Measurements from ENCODE around the gene STARD7.

Gene STARD7

GRCh38 chr2:96195410-96196066 lies 13.1 kb downstream of the STARD7 start:
- DNase-seq, result no peak

DNA sequence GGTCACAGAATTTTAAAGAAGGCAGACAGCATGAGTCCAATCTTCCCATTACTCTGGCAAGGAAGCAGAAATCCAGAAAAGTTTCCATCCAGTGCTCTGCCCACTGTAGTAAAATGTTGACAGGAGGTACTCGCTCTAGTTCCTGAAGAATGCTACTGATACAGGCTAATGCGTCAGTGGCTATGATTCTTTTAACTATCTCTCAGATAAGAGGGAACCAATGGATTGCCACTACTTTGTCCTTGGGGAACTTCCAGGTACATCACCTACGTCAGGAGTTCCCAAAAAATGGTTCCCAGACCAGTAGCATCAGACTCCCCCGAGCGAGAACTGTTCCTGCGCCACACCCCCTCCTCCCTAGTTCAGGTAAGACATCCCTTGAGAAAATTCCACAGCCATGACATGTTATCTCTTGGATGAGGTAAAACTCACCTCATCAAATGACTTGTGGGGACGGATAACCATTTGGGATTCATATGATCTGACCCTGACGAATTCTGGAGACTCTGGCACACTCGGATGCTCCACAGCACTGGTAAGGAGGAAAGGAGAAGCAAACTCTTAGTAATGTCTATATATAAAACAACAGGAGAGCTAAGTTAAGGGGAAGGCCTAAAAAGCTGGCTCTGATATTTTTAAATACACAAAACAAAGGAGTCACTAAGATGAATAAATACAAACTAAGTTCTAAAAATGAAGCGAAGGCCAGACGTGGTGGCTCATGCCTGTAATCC lies 16.5 kb downstream of the STARD7 start:
- no peak for DNase-seq

DNA sequence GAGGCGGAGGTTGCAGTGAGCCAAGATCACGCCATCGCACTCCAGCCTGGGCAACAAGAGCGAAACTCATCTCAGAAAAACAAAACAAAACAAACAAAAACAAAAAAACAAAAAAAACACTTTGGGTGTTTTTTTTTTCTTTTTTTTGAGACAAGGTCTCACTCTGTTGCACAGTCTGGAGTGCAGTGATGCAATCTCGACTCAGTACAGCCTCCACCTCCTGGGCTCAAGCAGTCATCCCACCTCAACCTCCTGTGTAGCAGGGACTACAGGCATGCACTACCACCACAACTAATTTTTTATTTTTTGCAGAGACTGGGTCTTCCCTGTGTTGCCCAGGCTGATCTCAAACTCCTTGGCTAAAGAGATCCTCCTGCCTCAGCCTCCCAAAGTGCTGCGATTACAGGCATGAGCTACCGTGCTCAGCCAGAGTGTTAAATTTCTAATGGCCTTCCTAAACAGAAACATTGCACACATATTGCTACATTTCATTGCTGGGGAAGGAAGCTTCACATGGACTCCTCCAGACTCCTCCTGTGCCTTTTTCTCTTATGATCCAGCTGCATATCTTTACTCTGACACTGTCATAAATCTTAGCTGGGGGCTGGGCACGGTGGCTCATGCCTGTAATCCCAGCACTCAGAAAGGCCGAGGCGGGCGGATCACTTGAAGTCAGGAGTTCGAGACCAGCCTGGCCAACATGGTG lies 19.7 kb downstream of the STARD7 start:
- DNase-seq, result no peak

DNA sequence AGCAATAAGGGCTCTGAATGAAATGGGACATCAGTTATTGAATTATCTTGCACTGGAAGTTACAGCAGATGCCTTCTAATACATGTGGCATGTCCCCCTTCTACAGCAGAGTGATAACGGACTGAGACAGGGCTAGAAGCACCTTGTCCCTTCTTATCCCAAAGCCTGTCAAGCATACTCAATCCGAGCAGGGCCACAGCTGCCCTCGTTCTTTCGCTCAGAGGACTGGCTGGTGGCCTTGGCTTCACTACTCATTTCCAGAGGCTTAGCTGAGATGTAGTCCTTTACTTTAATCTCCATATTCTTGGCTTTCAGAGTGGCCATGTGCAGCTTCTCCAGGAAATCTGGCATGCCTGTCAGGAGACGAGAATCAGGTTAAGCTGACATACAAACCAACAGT lies 22.1 kb downstream of the STARD7 start:
- DNase-seq, result no peak

- no peak for DNase-seq
Measured at GRCh38 chr2:96185516-96185915, 23.1 kb downstream of the STARD7 start.

- DNase-seq, result no peak
Measured at GRCh38 chr2:96184989-96185388, 23.6 kb downstream of the STARD7 start.

GRCh38 chr2:96184188-96184587 lies 24.4 kb downstream of the STARD7 start:
- no peak for DNase-seq

DNA sequence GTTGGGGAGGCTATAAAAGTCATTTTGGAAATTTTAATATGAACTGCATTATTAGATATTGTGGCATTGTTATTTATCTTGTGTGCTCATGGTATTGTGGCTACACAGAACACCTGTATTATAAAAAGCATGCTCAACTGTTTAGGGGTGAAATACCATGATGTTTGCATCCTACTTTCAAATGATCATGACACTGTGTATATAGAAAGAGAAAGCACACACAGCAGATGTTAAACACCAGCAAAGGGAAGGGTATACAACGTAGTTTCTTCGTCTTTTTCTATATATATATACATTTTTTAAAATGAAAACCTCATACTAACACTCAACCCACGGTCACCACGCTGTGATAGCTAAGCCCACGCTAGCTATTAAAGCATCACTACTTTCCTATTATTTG lies 27.1 kb downstream of the STARD7 start:
- no peak for DNase-seq

GRCh38 chr2:96180521-96180920 lies 28.1 kb downstream of the STARD7 start:
- DNase-seq, result no peak

GRCh38 chr2:96180002-96180401 lies 28.6 kb downstream of the STARD7 start:
- no peak for DNase-seq

- no peak for DNase-seq
Measured at GRCh38 chr2:96176661-96177060, 32.0 kb downstream of the STARD7 start.

- DNase-seq, result no peak
Measured at GRCh38 chr2:96175951-96176350, 32.7 kb downstream of the STARD7 start.

DNA sequence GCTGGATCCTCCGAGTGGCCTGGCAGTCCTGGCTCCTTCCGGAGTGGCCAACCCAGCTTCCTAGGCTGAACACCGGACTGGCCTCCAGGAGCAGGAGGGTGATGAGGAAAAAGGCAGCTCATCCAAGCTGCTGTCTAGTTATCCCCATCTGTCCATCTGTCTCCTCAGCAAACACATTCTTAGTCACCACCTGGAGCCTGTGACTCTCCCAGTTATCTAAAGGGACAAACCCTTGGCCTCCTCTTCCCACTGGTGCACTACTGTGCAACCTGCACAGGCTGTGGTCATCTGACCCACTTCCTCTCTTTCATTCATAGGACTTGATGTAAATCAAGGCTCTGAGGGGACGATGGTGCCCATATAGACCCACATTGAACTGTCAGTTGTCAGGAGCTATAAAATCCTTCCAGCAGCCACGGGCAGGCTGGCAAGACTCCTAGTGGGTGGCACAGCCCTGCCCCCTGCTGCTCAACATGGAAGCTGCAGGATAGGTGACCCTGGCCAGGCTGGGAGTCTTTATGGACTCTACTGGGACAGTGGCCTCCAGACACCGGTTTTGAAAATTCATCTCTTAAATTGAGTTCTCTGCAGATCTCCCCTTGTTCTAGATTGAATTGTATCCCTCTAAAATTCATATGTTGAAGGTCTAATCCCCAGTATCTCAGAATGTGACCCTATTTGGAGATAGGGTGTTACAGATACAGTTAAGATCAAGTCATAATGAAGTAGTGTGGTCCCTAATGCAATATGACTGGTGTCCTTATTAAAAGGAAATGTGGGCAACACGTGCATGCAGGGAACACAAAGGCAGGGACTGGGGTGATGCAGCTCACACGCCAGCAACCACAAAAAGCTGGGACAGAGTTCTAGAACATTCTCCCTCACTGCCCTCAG lies 34.1 kb downstream of the STARD7 start:
- DNase-seq, result peak; percentile 75

- no peak for DNase-seq
Measured at GRCh38 chr2:96171831-96172230, 36.8 kb downstream of the STARD7 start.

GRCh38 chr2:96170626-96171025 lies 38.0 kb downstream of the STARD7 start:
- DNase-seq, result no peak

DNA sequence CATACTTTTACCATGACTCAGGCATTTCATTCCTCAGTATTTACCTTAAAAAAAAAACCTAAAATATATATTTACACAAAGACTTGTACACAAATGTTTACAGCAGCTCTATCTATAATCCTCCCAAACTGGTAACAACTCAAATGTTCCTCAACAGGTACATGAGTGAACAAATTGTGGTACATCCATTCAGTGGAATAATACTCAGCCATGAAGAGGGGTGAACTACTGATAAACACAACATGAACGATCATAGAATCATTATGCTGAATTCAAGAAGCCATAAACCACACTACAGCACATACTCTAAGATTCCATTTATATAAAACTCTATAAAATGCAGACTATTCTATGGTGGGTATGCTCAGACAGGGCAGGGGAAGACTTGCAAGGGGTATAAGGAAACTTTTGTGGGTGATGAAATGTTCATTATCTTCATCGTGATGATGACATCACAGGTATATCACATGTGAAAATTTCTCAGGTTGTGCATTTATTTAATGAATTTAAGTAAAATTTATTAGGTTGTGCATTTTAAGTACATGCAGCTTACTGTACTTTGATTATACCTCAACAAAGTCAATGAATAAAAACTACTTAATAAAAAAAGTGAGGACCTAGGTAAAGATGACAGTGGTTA lies 38.6 kb downstream of the STARD7 start:
- no peak for DNase-seq

GRCh38 chr2:96167407-96168013 lies 41.1 kb downstream of the STARD7 start:
- peak; percentile 15 for DNase-seq

DNA sequence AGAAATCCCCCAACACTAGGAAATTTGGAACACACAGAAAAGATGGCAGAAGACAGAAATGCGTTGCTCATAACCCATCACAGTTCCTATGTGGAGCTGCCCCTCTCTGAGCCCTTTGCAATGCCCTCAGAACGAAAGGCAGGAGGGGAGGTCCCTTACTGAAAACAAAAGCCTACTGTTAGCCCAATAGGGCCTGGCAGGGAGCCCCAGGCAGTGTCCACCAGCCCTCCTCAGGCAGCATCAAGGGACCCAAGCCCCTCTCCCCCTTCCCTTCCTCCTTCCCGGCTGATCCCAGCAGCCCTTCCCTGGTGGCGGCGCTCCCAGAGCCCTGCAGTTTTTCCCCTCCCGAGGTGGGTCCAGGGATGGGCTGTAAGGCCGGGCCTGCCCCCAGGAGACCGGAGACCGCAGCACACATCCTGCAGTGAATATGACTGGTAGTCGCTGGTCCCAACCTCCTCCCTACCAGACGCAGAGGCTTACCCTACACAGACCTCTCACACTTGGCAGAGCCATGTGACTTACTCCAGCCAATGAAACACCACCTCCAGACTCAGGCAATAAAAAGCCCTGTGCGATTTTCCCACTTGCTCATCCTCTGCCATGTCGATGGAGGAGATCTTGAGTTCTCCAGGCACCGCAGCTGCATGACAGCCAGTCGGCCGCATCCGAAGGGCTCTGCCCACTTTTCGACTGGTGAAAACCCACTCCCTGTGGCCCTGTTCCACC lies 44.0 kb downstream of the STARD7 start:
- no peak for DNase-seq

GRCh38 chr2:96163768-96164429 lies 44.7 kb downstream of the STARD7 start:
- no peak for DNase-seq

GRCh38 chr2:96163415-96163767 lies 45.2 kb downstream of the STARD7 start:
- no peak for DNase-seq

DNA sequence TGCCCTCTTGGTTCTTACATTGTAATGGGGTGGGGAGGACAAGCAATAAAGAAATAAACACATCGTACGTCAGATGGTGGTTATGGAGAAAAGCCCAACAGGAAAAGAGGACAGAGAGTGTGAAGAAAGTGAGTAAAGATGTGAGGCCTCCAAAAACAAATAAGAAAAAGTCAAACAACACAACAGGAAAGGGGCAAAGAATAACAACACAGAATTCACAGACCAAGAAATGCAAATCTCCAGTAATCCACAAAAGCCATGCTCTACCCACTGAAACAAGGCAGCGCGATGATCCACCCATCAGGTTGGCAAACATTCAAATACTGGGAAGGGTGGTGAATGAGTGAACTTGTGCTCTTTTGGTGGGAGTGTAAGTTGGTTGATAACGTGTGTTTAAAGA lies 46.7 kb downstream of the STARD7 start:
- no peak for DNase-seq
